Psoas muscle (tissue), 8 donors: ENCODE results near the gene FAM83C. TPM values are rescaled to one million over a fixed set of nuclear protein-coding genes. Genes with fewer than 3 reads are reported as not detected.
A peak's percentile ranks its signal among the peaks of the same experiment; 100 is the strongest.

ENCODE experiments used
- ATAC-seq, 4 donors: fragments of 200-7000 bp; cut with Tn5 transposase; one replicate each; pipeline ENCODE4 v1.9.1; 2020; ENCODE audit warnings: moderate library complexity in 3 of 4, mild to moderate bottlenecking in 2 of 4
- DNase-seq, 2 donors: peaks; one replicate each; pipeline ENCODE4 v3.0.0-alpha.2; 2020
- H3K27ac ChIP-seq: fragments of 200-600 bp; one replicate; pipeline ENCODE4 v1.8.0; 2022
- H3K27me3 ChIP-seq, 3 donors: fragments of 200-600 bp in 1 of 3; one replicate each; pipeline versions ENCODE4 v1.6.1 to v1.8.0; 2013 to 2022; ENCODE audit warnings: low read length in 2 of 3, mild to moderate bottlenecking in 2 of 3, moderate library complexity in 1 of 3; ENCODE audit not compliant: insufficient read depth in 3 of 3
- H3K36me3 ChIP-seq, 2 donors: fragments of 200-600 bp in 1 of 2; one replicate each; pipeline versions ENCODE4 v1.6.1 to v1.8.0; 2013 to 2022; ENCODE audit warnings: low read depth in 1 of 2, mild to moderate bottlenecking in 1 of 2, moderate library complexity in 1 of 2; ENCODE audit not compliant: insufficient read depth in 1 of 2
- H3K4me1 ChIP-seq: fragments of 200-600 bp; one replicate; pipeline ENCODE4 v1.8.0; 2022
- H3K4me3 ChIP-seq: fragments of 200-600 bp; one replicate; pipeline ENCODE4 v1.8.0; 2022; ENCODE audit warnings: mild to moderate bottlenecking
- H3K9me3 ChIP-seq: fragments of 200-600 bp; one replicate; pipeline ENCODE4 v1.8.0; 2022
- CTCF ChIP-seq: fragments of 200-600 bp; IDR thresholded peaks from one replicate; pipeline ENCODE4 v1.8.0; 2022; ENCODE audit warnings: antibody characterized with exemption
- WGBS, 3 donors: extraction: QIAGEN DNeasy Blood & Tissue Kit; methylation state at CpG; one replicate each; pipeline versions ENCODE4 v1.1.6 to v1.1.7; 2013; 5-methylcytosine and 5-hydroxymethylcytosine counted together
- intact Hi-C, 2 donors: fragments of 100-400 bp; cut with DNase I; formaldehyde crosslinking; loops; one replicate each; pipeline versions ENCODE4 v1.11.0 to v1.14.2; 2022
- polyA plus RNA-seq, 3 donors: library from polyadenylated mRNA; stranded (reverse); fragments of 200-250 nt; gene quantifications; one replicate each; pipeline ENCODE4 v1.2.3, GENCODE V29; 2013
- total RNA-seq, 4 donors: library from RNA; stranded (reverse); fragmentation: NEBNext Ultra II Directional in 2 of 4; extraction: Animal tissue kit (Norgen Biotek cat#: 25700) in 2 of 4; gene quantifications; one replicate each; pipeline versions ENCODE4 v1.2.1 to v1.2.4, GENCODE V29; 2021 to 2023
- donor health status: healthy with polysubstance abuse.
- donor health status: DM: no; HTN: no; CAD: no; lungs with moderate emphysema.
- donor health status: Bipolar disorder and iron deficiency.
- donor health status: healthy.
- donor health status: DM: yes; HTN: yes; CAD: no.
- donor health status: DM: no; HTN: no; CAD: no.
- donor health status: DM: no; HTN: no; CAD: no.
- donor health status: DM: yes; HTN: yes; CAD: no.

FAM83C gene
- total and polyA plus RNA-seq, 7 donors = 0.04 to 0.07 (median 0.04) TPM; not detected in 4

GRCh38 chr20:35286077-35286898 lies 5.9 kb downstream of the FAM83C start:
- Histone ChIP-seq H3K27ac (no peak overlapping the region), H3K9me3 (no peaks in the 10 kb centered on the region), H3K27me3 (no peaks in the 10 kb centered on the region), H3K36me3 (peaks cover 0 to 17% of the 10 kb centered on the region in 2 donors), H3K4me1 (peaks cover 11% of the 10 kb centered on the region), H3K4me3 (no peak overlapping the region)
- intact Hi-C loops = loop anchor here in 1 of 2 donors (5.0 kb wide), 1 partner anchor 166 kb away; no protein-coding TSS in a partner anchor
- no peak for DNase-seq
- no peak for ATAC-seq
- 89 to 92% (median 91%) methylated on average over 12 of the region's 12 CpGs for WGBS, 3 donors
- no peak for TF ChIP-seq CTCF

DNA sequence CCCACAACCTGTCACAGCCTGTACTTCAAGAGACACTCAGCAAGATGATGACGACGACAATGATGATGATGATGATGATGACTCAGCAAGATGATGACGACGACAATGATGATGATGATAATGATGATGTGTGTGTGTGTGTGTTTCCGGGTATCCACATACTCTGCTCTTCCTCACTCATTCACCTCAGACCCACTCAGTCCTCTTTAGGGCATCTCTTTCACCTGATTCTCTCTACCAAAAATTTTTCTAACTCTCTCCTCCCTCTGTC lies 6.5 kb downstream of the FAM83C start:
- Histone ChIP-seq H3K4me3 (no peak overlapping the region), H3K27me3 (no peaks in the 10 kb centered on the region), H3K27ac (no peak overlapping the region), H3K36me3 (peaks cover 0 to 22% of the 10 kb centered on the region in 2 donors), H3K4me1 (peaks cover 11% of the 10 kb centered on the region), H3K9me3 (no peaks in the 10 kb centered on the region)
- ATAC-seq (no peak), DNase-seq (no peak)
- TF ChIP-seq CTCF = no peak
- intact Hi-C loops = loop anchor here in 1 of 2 donors (5.0 kb wide), 1 partner anchor 167 kb away; no protein-coding TSS in a partner anchor
- WGBS, 3 donors = 81 to 85% (median 83%) methylated on average over 5 of the region's 5 CpGs

DNA sequence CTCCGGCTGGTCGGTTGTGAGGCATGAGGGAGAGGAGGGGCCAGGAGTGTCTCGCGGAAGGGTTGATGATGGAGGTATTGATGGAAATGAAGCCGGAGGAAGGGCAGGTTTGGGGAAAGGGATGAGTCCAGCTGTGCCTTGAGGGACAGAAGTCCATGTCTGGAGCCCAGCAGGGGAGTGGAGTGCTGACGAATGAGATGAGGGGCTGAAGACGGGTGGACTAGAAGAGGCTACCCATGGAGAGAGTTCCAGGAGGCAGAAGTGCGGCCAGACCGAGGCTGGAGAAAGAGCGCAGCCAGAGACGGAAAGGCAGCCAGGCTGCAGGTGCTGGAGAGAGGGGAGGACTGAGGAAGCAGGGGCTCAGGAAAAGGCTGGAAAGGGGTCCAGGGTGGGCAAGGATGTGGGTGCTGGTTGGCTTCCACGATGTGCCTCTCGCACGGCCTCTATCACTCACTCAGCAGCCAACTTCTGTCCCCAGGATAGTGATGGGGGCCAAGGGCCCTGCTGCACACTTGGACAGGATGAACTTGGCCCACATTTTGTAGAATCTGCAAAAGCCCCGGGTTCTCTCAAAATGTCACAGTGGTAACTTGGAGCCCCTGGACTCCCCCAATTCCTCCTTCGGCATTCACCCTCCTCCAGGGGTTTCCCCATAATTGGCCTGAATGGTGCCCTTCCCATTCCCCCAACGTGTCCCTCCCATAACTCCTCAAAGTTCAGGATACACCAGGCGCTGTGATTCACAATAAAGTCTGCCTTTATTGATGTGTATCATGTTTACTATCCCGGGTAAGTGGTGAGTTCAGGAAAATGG lies 7.0 kb downstream of the FAM83C start:
- Histone ChIP-seq H3K27me3 (no peaks in the 10 kb centered on the region), H3K9me3 (no peaks in the 10 kb centered on the region), H3K36me3 (peaks cover 0 to 28% of the 10 kb centered on the region in 2 donors), H3K4me3 (peak overlapping the region; percentile 82), H3K27ac (peak overlapping the region; percentile 82), H3K4me1 (peaks cover 11% of the 10 kb centered on the region)
- ATAC-seq = peak; percentile 3 to 7 (median 4)
- DNase-seq = no peak
- 41 to 47% (median 43%) methylated on average over 19 of the region's 19 CpGs for WGBS, 3 donors
- no peak for TF ChIP-seq CTCF
- intact Hi-C loops = loop anchor here in 1 of 2 donors (5.0 kb wide), 1 partner anchor 167 kb away; no protein-coding TSS in a partner anchor

DNA sequence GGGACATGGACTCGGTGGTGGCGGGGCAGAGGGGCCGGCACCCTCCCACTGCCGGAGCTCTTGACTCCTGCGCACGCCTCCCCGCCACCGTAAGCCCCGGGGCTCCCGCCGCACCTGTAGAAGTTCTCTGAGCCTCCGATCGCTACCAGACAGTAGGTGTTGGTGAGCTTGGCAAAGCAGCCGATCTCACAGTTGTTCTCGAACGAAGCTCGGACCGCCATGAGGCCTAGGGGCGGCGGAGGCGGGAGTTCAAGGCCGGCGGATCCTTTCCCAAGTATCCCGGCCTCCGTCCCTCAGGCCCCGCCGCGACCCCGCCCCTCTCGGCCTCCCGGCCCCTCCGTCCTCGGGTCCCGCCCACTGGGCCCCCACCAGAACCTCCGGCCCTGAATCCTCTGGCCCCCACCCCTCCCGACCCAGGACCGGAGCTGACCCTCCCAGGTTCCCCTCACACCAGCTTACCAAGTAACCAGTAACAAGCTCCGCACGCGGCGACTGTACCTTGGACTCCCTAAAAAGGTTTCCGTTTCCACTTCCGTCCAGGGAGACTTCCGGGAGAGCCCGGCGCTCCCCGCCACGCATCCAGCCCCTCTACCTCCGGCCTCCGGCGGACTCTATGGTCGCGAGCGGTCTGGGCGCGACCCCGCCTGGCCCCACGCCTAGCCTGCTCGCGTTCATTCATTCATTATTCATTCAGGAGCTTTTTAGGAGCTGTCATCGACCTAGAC lies 7.8 kb downstream of the FAM83C start, which contains the start of gene EIF6:
TSS of gene EIF6 (minus strand) at position 506 of the 725 bp plus-strand sequence. CDS start at position 221, 285 bp downstream.
- intact Hi-C loops = no loop called here
- ATAC-seq = peak; percentile 90 to 96 (median 92)
- Histone ChIP-seq H3K27ac (peak within 1 kb of the TSS; percentile 82), H3K36me3 (peaks cover 2 to 36% of the 10 kb centered on the region in 2 donors), H3K4me1 (peaks cover 11% of the 10 kb centered on the region), H3K9me3 (no peaks in the 10 kb centered on the region), H3K4me3 (peak within 1 kb of the TSS; percentile 82), H3K27me3 (no peaks in the 10 kb centered on the region)
- WGBS, 3 donors = 0 to 1% (median 0%) methylated on average over 50 to 61 of the region's 61 CpGs
- no peak for TF ChIP-seq CTCF
- peak; percentile 86 to 92 for DNase-seq
